Adipocyte (in vitro differentiated cells): ENCODE measurements around the gene F8.
"Not testable (repeated sequence)": the region's sequence is repeated elsewhere in the genome, so short reads cannot be mapped to it uniquely, and the experiment has no call there.

ENCODE experiments used
- DNase-seq: peaks from one replicate; pipeline ENCODE4 v3.0.0-alpha.2; 2015; ENCODE audit warnings: low read depth
- H3K27me3 ChIP-seq: replicated peaks from 2 replicates; pipeline ENCODE4 v1.7.0; 2013; ENCODE audit warnings: mild to moderate bottlenecking, low read length, moderate library complexity; ENCODE audit not compliant: control insufficient read depth, insufficient read depth
- H3K36me3 ChIP-seq: 2 replicates; pipeline ENCODE4 v1.7.0; 2013; ENCODE audit warnings: low read length, mild to moderate bottlenecking, moderate library complexity; ENCODE audit not compliant: control insufficient read depth, insufficient read depth, severe bottlenecking
- H3K4me1 ChIP-seq: 2 replicates; pipeline ENCODE4 v1.7.0; 2013; ENCODE audit warnings: mild to moderate bottlenecking, low read length, moderate library complexity; ENCODE audit not compliant: control insufficient read depth, insufficient read depth
- H3K4me3 ChIP-seq: 2 replicates; pipeline ENCODE4 v1.7.0; 2013; ENCODE audit warnings: mild to moderate bottlenecking, low read length, moderate library complexity
- H3K9ac ChIP-seq: 2 replicates; pipeline ENCODE4 v1.7.0; 2013; ENCODE audit warnings: mild to moderate bottlenecking, low read length, moderate library complexity
- H3K9me3 ChIP-seq: 2 replicates; pipeline ENCODE4 v1.7.0; 2013; ENCODE audit warnings: mild to moderate bottlenecking, low read length, moderate library complexity; ENCODE audit not compliant: control insufficient read depth

The F8 gene

DNA sequence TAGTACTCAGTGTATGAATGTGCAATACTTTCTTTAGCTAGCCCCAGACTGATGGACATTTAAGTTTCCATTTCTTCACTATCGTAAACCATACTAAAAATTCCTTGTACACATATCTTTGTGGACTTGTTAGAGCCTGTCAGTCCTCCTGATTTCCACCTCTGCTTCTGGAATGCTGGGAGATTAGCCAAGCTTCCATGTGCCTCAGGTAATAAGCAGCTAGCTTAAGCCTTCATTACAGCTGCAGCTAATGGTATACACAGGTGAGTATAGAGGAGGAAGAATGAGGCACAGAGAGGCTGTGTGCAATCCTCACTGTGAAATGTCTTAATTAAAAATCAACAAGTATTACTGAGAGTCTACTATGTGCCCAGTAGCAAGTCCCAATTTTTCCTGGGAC, 197.9 kb downstream of the F8 start:
- Histone ChIP-seq H3K4me1 (no peaks in the 10 kb centered on the region), H3K9ac (no peak overlapping the region), H3K27me3 (no peaks in the 10 kb centered on the region), H3K9me3 (no peaks in the 10 kb centered on the region), H3K4me3 (no peak overlapping the region), H3K36me3 (no peaks in the 10 kb centered on the region)
- no peak for DNase-seq

- no peak overlapping the region for H3K4me3 ChIP-seq
- H3K9ac ChIP-seq = no peak overlapping the region
- no peaks in the 10 kb centered on the region for H3K27me3 ChIP-seq
- H3K9me3 ChIP-seq = no peaks in the 10 kb centered on the region
- no peaks in the 10 kb centered on the region for H3K4me1 ChIP-seq
- H3K36me3 ChIP-seq = no peaks in the 10 kb centered on the region
- DNase-seq = no peak
Measured at GRCh38 chrX:154822029-154822428, 200.5 kb downstream of the F8 start.

GRCh38 chrX:154821523-154821922, 201.0 kb downstream of the F8 start:
- no peaks in the 10 kb centered on the region for H3K9me3 ChIP-seq
- no peak overlapping the region for H3K9ac ChIP-seq
- H3K27me3 ChIP-seq = no peaks in the 10 kb centered on the region
- H3K36me3 ChIP-seq = no peaks in the 10 kb centered on the region
- no peak overlapping the region for H3K4me3 ChIP-seq
- no peak for DNase-seq
- no peaks in the 10 kb centered on the region for H3K4me1 ChIP-seq

GRCh38 chrX:154819771-154820341, 202.7 kb downstream of the F8 start:
- DNase-seq = no peak
- H3K36me3 ChIP-seq = no peaks in the 10 kb centered on the region
- H3K9ac ChIP-seq = no peak overlapping the region
- H3K27me3 ChIP-seq = no peaks in the 10 kb centered on the region
- no peaks in the 10 kb centered on the region for H3K4me1 ChIP-seq
- no peaks in the 10 kb centered on the region for H3K9me3 ChIP-seq
- H3K4me3 ChIP-seq = no peak overlapping the region

GRCh38 chrX:154818916-154819770, 203.4 kb downstream of the F8 start:
- Histone ChIP-seq H3K27me3 (no peaks in the 10 kb centered on the region), H3K4me1 (no peaks in the 10 kb centered on the region), H3K9ac (no peak overlapping the region), H3K4me3 (no peak overlapping the region), H3K36me3 (no peaks in the 10 kb centered on the region), H3K9me3 (no peaks in the 10 kb centered on the region)
- no peak for DNase-seq

DNA sequence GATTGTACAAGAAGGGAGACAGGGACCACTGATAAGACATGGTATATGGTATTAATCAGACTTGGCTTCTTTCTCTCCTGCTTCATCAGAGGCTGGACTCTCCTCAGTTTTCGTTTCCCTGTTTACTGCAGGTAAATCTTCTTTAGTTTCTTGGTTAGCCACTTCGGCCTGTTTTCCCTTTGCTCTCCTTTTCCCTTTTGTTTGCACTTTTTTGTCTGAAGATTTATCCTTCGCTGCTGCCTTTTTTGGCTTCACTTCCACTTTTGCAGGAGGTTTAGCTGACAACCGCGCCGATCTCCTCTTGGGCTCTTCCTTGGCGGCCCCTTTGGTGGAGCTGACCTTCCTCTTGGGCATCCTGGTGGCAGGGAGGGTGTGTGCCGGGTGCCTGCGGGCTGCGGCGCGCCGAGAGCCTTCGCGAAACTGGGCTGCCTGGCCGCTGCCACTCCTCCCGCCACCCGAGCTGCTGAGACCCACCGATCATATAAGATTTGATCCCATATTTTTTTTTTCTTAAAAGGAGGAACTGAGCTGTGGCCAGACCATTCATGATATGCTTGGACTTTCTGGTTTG, 205.4 kb downstream of the F8 start:
- not testable (repeated sequence) for H3K4me3 ChIP-seq, H3K27me3 ChIP-seq, H3K9ac ChIP-seq, DNase-seq, H3K9me3 ChIP-seq, H3K36me3 ChIP-seq, H3K4me1 ChIP-seq

GRCh38 chrX:154816326-154816898, 206.1 kb downstream of the F8 start:
- H3K9me3 ChIP-seq, H3K36me3 ChIP-seq, H3K27me3 ChIP-seq, H3K9ac ChIP-seq, H3K4me3 ChIP-seq, H3K4me1 ChIP-seq, DNase-seq: not testable (repeated sequence)

DNA sequence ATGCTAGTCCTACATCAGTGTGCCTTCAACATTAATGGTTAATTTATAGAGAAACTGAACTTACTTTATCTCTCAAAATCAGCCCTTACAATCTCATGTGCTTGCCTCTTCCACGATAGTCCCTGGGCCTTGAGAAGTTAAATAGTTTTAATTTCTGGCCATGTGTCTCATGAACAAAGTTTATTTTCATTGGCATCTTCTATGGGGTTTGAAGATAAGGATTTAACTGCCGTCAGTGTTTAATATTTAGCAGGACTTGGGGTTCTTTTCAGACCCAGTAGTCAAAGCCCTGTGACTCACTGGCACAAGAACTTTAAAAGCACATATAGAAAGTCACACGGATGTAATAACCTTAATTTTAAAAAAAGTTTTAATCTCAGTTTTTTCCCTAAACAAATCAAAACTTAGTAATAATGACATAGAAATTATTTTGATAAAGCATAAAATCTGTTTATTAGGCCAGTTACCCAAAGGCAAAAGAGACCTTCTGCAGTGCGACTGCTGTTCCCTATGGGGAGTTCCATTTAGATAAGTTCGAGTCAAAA, 207.2 kb downstream of the F8 start:
- H3K4me1 ChIP-seq = no peaks in the 10 kb centered on the region
- no peaks in the 10 kb centered on the region for H3K27me3 ChIP-seq

GRCh38 chrX:154813801-154814200, 208.7 kb downstream of the F8 start:
- no peaks in the 10 kb centered on the region for H3K27me3 ChIP-seq
- no peaks in the 10 kb centered on the region for H3K4me1 ChIP-seq
- H3K4me3 ChIP-seq = no peak overlapping the region
- no peak for DNase-seq
- no peaks in the 10 kb centered on the region for H3K9me3 ChIP-seq
- no peaks in the 10 kb centered on the region for H3K36me3 ChIP-seq
- H3K9ac ChIP-seq = no peak overlapping the region

More for the DNA sequence above, 207.2 kb downstream of the F8 start:
- Histone ChIP-seq H3K9ac (no peak overlapping the region), H3K36me3 (no peaks in the 10 kb centered on the region), H3K4me3 (no peak overlapping the region), H3K9me3 (no peaks in the 10 kb centered on the region)
- peak; percentile 38 for DNase-seq

- no peaks in the 10 kb centered on the region for H3K27me3 ChIP-seq
- H3K4me3 ChIP-seq = no peak overlapping the region
- DNase-seq = no peak
- no peak overlapping the region for H3K9ac ChIP-seq
- H3K4me1 ChIP-seq = no peaks in the 10 kb centered on the region
- H3K9me3 ChIP-seq = peaks cover under 1% of the 10 kb centered on the region
- no peaks in the 10 kb centered on the region for H3K36me3 ChIP-seq
Measured at GRCh38 chrX:154812341-154813101, 210.0 kb downstream of the F8 start.
